Measurements from ENCODE around the gene NSMF.
A peak's percentile ranks its signal among the peaks of the same experiment; 100 is the strongest.
"Not testable (repeated sequence)": the region's sequence is repeated elsewhere in the genome, so short reads cannot be mapped to it uniquely, and the experiment has no call there.

The NSMF gene

DNA sequence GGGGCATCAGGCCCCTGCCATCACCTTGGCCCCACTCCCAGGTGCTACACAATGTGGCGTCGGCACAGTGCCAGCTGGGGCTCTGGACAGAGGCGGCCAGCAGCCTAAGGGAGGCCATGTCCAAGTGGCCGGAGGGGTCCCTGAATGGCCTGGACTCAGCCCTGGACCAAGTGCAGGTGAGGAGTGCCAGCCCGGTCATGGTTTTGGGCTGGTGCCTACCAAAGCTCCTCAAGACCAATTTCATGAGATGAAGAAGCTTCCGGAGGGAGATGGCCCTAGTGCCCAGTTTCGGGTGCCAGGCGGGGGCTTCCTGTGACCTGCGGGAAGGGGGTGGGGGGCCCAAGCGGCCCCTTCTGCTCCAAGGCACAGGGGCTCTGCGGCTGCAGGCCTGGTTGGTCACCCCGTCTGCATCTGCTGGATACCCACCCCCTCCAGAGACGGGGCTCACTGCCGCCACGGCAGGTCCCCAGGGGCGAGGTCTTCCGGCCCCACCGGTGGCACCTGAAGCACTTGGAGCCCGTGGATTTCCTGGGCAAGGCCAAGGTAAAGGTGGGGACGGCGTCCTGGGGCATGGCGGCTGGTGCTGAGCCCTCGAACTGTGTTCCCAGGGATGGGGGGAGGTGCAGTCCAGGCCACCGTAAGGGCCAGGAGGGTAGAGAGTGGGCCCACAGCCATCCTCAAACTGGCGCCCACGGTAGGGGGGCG is 30.1 kb downstream of the NSMF start:
- no peak for DNase-seq

DNA sequence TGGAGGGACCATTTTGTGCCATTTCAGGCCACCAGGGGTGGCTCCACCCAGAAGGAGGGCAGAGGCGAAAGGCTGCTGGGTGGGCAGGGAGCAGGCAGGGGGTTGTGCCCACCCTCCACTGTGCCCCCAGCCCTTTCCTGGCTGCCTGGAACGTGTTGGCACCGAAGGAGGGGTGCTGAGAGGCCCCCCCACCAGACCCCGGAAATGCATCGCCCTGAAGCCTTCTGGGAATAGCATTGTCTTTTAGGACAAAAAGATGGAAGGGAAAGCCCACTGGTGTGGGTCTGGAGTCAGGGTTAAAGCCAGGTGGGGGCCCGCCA is 30.9 kb downstream of the NSMF start:
- no peak for DNase-seq

DNA sequence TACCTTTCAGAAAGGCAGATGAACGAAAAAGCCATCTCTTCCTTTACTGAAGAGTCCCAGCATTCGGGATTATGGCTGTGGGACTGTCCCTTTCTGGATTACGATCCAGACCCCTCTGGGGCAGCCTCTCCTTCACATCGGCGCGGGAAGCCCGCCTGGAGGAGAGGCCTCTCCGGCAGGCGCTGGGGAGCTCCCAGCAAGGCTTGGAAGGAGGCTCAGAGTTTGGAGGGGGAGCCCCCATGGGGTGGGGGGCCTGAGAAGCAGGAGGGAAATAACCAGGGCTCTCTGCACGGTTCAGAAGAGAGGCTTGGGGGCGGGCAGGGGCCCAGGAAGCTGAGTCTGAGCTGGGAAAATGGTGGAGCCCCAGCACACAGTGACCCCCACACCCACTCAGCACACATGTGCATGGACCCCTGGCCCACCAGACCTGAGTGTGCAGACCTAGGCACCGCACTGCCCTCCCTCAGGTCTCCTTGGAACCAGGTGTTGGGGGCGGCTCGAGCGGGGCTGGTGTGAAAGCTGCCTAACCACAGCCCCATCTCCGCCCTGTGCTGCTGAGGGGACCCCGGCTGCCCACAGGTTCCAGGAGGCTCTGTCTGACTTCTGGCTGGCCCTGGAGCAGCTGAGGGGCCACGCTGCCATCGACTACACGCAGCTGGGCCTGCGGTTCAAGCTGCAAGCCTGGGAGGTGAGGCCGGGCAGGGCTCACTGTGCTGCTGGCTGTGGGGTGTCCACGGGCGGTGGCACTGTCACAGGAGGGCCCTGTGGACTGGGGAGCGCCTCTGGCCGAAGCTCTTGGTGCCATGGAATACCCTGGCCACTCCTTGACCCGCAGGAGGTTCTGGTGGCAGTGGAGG is 31.5 kb downstream of the NSMF start:
- no peak for DNase-seq

DNA sequence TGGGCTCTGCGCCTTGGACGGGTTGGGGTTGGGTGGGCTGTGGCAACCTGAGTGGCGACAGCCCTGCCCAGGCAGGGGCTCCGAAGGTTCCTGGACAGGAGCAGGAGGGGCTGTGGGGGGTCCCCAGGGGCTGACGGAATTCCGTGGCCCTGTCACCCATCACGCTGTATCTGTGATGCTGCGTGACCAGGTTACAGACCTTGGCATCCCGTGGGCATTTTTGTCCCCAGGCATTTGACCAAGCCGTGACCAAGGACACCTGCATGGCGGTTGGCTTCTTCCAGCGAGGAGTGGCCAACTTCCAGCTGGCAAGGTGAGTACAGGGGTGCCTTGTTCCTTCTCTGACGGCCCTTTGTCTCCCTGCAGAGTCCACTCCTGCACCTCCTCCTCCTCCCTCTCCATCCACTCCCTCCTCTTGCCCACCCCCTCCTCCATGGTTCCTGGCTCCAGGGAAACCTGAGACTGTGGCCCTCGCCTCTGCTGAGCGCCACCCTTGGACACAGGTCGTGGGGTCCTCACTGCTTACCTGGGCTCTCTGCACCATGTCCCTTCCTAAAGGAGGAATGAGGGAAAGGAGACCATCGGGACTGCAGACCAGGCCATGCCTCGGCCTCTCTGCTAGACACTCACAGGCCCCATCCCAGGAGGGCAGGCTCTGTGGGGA is 33.0 kb downstream of the NSMF start:
- DNase-seq, result no peak

DNA sequence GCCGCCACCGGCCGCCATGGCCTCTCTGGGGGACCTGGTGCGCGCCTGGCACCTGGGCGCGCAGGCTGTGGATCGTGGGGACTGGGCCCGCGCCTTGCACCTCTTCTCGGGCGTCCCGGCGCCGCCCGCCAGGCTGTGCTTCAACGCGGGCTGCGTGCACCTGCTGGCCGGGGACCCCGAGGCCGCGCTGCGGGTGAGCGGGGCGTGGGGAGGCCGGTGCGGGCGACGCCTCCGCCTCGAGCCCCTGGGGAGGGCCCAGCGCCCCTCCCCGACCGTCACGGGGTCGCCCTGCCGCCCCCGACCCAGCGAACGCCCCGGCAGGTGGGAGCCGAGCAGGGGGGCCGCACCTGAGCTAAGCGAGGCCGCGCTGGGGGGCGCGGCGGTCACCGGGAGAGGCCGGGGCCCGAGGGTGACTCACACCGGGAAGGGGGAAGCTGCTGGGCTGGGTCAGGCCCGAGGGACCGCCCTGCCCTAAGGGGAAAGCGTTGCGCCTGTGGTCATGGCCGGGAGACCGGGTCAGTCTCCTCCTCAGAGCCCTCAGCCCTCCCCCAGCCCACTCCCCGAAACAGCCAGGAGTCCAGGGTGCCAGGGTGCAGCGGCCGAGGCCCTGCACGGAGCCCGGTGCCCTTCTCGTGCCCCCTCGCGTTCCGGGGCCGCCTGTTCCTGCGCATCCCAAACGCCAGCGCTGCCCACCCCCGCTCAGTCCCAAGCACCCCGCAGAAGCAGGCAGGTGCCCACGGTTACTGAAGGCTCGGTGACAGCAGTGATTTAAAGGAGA is 35.4 kb downstream of the NSMF start:
- DNase-seq, result no peak

DNA sequence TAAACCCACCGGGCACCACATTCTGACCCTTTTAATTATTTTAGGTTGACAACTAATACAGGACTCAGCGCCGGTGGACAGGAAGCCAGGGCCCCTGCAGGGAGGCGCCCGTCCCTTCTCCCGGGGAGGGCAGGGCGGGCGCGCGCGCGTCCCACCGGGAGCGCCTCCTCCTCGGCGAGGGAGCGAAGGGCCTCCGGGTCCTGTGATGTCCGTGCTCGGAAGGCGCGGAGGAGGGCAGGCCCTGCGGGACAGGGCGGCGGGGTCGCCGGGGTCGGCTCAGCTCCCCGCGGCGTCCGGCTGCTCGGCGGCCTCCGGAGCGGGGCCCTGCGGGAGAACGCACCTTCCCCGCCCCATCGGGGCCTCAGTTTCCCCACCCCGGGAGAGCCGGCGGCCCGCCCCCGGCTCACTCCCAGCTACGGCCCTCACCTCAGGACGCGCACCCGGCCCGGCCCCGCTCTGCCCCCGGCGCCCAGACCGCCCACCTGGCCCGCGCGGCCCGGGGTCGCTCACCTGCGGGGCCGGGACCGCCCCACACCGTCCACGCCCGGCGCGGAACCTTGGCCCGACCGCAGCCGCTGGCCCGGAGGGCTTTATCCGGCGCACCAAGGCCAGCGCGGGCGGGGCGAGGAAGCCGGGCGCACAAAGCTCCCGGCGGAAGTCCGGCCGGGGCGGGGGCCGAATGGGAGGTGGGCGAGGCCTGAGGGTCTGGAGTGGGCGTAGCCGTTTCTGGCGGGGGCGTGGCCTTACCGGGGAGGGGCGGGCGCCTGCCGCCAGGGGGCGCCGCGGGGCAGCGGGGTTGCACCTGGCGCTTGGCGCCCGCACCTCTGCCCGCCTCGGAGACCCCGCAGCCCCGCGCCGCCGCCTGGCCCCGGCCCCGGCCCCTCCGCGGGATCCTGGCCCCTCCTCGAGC is 36.3 kb downstream of the NSMF start, which contains the start of the genes EXD3 and NOXA1:
Gene EXD3, minus strand, starts transcription at position 559 of the 910 bp plus-strand sequence. CDS start 27,805 bp downstream, outside the sequence.
Gene NOXA1, plus strand, starts transcription at position 790 of the 910 bp plus-strand sequence. CDS start 137 bp downstream, outside the sequence.
- DNase-seq, result peak; percentile 53

DNA sequence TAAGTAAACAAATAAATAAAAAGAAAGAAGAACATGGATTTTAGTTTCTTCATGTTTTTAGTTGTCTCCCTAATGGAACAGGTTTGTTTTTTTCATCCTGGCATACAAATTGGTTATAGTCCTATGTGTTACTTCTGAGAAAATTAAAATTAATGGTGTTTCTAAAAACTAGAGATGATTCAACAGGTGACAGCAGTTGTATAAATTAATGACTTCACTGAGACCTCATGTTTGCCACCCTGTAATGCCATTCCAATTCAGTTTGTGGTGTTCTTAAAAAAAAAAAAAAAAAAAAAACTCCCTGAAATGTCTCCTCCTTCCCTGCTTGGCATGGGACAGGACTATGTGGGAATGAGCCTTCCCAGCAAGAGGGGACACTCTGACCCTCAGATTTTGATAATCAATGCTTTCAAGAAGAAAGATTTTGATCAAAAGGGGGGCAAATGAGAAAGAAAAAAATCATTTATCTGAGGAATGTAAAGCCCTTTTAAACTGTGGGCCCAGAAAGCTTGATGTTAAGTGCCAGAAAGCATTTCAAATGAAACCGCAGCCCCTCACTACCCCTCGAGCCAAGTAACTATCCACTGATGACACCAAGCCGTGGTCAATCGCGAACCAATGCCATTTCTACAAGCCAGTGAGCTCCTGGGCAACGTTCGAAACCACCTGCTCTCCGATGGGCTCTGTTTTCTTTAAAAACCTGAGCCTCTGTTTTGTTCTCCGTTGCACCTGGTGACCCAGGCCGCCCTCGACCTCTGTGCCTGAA is 37.1 kb downstream of the NSMF start:
- DNase-seq, result no peak

DNA sequence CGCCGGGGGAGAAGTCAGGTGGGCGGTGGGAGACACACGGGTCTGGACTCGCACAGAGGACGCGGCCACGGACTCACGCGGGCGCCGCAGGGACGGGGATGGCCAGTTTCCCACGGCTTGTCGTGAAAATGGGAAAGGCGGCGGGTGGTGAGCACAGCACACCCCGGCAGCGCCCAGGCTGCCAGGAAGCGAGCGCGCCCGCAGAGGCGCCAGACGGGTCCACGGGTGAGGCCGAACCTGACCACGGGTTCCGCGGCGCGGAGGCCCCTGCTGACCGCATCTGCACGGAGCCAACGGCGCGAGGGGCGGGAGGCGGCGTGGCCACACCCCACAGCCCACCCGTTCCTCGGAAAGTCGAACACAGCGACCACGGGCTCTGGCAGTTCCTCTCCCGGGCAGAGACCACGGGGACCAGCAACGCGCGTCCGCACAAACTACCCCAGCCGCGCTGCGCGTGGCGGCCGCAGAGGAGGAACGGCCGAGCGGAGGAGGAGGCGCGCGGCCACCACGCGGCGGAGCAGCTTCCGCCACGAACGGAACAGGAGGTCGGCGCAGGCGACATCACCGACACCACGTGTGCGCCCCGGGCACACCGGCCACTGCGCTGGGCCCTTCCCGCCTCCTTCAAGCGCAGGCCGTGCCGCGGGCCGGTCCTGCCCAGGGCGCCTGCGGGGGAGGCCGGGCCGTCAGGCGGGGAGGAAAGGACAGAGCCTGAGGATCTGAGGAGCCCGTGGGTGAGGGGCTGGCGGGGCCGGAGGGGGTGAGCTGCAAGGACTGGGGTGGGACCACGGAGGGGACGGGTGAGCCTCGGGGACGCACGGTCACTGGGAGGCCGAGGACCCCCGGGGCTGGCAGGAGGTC is 41.7 kb downstream of the NSMF start:
- no peak for DNase-seq

DNA sequence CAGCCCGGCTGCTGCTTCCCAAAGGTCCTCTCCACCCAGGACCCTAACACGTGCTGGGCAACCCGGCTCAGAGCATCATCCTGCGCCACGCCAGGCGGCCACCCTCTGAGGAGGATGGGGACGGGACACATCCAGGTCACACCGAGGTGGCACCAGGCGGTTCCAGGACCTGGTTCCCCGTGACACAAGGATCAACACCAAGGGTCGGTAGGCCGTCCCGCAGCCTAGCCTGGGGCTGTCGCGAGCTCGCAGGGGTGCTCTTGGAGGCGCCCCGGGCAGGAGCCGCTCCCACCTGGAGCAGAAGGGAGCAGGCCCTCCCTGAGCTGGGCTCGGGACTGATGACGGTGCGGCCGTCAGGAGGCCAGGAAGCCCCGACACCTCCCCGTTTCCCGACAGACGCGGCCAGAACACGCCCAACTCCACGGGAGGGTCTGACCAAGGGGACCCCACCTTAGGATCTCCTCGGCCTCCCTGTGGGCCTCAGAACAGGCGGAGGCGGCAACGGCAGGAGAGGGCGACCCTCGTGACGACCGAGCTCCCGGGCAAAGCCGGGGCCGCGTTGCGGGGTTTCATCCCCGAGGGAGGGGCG is 42.5 kb downstream of the NSMF start:
- no peak for DNase-seq

DNA sequence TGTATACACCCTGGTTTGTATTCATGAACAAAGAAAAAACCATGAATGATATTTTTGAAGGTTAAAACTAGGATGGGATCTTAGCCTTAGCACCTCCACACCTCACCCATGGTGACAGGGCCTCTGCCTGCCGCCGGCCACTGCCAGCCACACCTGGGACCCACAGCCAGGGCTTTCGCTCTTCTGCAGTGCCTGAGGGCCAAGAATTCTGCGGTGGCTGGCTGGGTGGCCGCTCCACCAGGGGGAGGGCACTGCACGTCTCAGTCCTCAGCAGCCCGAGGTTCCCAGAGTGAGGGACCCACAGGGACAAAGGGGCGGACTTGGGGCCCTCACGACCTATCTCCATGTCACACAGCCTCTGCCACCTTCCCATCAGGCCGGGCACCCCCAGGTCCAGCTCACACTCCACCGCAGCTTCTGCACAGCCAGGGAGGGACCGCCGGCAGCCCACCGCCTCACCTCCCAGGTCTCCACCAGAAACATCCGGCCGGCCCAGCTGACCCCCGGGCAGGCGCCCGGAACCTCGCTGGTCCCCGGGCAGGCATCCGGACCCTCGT is 43.0 kb downstream of the NSMF start:
- DNase-seq, result no peak

DNA sequence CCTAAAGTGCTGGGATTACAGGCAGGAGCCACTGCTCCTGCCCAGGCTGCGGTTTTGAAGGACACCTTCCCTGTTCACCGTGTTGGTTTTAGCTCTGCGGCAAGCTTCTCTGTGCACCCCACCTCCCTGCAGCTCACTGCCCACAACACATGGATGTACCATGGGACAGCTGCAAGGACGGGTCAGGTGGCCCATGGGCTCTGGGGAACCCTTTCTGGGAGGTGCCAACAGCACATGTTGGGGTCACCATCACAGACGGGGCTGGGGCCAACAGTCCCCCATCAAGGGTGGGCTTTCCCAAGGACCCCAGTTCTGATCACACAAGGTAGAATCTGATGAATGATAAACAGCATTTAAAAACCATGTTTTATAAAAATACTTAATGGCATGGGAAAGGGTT is 43.7 kb downstream of the NSMF start:
- DNase-seq, result no peak

DNA sequence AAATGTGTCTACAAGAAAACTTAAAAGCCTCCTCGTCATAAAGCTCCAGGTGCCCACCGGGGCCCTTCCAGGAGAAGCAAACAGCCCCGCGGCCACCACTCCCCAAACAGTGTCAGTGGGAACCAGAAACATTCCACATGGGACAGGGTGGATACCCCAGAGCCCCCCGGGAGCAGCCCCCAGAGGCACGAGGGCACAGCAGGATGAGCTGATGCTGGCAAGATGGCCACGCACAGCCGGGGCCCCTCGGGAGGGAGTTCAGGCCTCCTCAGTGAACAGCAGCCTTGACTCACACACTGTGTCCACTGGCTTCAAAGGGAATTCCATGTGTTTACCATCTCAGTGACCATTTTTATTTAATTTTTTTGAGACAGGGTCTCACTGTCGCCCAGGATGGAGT is 46.7 kb downstream of the NSMF start:
- no peak for DNase-seq

DNA sequence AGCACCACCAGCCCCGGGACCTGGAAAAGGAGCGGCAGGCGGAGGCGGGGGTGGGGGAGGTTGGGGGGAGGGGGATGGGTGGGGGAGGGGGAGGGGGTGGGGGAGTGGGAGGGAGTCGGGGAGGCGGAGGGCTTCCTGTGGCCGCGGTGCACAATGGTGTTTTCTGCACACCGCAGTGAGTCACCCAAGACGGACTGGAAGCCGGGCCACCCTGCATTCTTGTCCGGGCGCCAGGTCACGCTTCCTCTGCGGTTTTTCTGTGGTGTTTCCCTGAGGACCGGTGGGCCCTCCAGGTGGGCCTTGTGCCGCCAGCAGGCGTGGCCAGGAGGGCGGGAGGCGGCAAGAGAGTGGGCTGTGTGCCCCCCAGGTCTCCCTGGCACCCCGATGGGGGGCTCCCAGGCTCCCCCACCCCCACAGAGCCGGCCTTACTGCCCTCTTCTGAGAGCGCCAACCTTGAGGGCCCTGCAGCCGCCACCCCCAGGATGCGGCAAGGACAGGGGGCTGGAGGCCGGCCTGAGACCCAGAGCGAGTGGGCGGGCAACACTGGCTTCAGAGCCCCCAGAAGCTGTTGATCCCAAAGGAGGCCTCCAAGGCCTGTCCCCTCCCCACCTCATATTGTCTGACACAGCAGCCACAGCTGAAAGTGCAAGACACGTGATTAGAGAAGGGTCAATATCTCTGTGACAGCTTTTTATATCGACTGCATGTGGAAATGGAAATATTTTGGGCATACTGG is 47.3 kb downstream of the NSMF start:
- no peak for DNase-seq

DNA sequence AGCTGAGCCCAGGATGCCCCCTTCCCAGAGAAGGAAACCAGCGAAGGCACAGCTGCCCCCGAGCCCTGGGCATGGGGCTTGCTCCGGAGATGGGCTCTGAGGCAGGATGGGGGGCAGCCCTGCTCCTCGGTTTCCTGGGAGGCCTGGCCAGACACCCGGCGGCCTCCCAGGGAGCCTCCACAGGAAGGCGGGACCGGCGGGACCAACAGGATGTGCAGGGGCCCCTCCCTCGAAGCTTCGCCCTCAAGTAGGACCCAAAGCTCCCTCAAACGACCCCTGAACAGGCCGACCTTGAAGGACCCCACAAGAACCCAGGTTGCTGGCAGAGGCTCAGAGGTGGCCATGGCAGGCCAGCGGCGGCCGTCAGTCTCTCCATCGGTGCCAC is 47.9 kb downstream of the NSMF start:
- DNase-seq, result no peak

DNA sequence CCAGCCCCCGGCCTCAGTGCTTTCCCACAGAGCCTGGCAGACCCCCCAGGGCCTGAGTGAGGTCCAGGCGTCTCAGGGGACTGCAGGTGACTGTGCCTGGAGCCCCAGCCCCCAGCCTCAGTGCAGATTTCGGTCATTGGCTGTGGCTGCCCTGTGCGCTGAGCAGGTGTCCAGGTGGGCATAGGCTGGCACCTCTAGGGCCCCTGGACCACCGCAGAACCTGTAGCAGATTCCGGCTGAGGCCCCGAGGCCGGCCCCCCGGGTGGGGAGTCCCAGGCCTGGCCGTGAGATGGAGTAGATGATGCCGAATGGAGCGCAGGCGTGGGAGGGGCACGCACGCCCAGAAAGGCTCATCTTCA is 48.3 kb downstream of the NSMF start:
- DNase-seq, result no peak

DNA sequence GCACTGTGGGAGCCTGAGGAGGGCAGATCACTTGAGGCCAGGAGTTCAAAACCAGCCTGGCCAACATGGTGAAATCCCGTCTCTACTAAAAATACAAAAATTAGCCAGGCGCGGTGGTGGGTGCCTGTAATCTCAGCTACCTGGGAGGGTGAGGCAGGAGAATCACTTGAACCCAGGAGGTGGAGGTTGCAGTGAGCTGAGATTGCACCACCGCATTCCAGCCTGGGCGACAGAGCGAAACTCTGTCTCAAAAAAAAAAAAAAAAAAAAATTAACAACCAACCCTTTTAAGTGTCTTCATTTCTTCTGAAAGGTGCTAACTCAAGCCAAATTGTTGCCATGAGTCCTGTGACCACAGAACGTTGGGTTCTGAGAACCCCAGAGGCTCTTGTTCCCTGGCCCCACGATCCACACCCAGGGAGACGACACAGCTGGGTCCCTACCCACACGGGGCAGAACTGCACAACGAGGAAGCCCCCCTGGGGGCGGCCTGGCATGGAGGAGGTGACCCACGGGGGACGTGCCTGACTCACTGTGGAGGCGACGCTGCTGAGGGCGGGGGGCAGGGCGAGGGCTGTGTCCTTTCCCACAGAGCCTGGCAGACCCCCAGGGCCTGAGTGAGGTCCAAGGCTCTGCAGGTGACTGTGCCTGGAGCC is 48.8 kb downstream of the NSMF start:
- not testable (repeated sequence) for DNase-seq

DNA sequence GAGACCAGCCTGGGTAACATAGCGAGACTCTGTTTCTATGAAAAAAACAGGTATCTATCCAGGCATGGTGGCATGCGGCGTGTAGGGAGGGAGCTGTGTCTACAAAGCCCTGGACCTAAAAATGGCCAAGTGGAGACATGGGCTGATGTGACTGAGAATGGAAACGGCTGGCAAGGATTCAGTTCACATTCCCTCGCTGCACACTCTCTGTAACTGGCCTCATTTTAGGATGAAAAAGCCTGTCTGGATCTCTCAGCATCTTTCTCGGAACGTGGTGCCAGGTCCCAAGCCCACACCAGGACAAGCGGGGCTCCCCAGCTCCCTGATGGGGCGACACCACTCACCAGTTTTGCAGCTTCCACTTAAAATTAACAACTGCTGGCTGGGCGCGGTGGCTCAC is 49.6 kb downstream of the NSMF start:
- no peak for DNase-seq
